H1 (cell line): ENCODE measurements around the gene ADAD2.

ENCODE experiments used
- BRCA1 ChIP-seq: IDR thresholded peaks from 2 replicates; pipeline ENCODE4 v1.6.1; 2012; ENCODE audit warnings: low read depth, low read length, improper control_type of control experiment
- TF ChIP-seq, protein P1 (sequence below), 3 experiments: IDR thresholded peaks; 1 replicate in 2 of 3; 2 replicates in 1 of 3; pipeline versions ENCODE4 v1.5.1 to v1.6.1; 2011; ENCODE audit warnings: low read length in 3 of 3, mild to moderate bottlenecking in 3 of 3, inconsistent platforms in 2 of 3, low read depth in 1 of 3, moderate library complexity in 1 of 3; ENCODE audit not compliant: insufficient read depth in 1 of 3; ENCODE audit errors: control extremely low read depth in 1 of 3

DNA sequence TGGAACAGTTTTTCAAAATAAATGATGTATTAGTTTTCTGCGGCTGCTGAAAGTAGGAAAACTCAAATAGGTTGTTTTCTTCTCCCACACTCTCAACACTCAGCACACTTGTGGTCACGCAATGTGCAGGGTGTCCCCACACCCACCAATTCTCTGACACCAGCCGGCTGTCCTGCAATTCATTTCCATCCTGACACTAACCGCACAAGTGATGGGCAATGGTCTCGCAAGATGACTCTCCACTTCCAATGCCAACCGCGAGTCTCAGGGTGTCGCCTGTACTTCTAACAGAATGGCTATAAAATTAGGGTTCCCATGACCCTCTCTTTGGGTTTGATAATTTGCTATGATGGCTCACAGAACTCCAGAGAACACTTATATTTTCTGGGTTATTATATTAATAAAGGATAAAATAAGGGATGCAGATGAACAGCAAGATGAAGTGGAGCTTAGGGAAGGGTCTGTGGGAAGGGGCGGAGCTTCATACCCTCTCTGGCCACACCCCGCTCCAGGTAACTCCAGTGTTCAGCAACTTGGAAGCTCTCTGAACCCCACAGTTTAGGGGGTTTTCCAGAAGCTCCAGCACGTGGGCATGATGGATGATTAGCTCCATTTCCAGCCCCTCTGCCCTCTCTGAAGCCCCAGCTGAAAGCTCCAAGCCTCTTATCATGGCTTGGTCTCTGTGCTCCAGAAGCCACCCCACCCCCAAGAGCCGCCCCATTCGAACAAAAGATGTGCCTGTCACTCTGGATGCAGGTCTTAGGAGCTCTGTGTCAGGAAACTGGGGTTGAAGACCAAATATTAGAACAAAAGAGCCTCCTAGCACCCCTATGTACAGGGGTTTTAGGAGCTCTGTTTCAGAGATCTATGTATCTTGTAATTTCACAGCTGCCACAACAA is 23.9 kb upstream of the ADAD2 start:
- TF ChIP-seq BRCA1: no peak
- TF ChIP-seq, protein P1, sequence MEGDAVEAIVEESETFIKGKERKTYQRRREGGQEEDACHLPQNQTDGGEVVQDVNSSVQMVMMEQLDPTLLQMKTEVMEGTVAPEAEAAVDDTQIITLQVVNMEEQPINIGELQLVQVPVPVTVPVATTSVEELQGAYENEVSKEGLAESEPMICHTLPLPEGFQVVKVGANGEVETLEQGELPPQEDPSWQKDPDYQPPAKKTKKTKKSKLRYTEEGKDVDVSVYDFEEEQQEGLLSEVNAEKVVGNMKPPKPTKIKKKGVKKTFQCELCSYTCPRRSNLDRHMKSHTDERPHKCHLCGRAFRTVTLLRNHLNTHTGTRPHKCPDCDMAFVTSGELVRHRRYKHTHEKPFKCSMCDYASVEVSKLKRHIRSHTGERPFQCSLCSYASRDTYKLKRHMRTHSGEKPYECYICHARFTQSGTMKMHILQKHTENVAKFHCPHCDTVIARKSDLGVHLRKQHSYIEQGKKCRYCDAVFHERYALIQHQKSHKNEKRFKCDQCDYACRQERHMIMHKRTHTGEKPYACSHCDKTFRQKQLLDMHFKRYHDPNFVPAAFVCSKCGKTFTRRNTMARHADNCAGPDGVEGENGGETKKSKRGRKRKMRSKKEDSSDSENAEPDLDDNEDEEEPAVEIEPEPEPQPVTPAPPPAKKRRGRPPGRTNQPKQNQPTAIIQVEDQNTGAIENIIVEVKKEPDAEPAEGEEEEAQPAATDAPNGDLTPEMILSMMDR (IDR thresholded peaks at IDR 0.05; ENCODE audit: control extremely low read depth in 1 of 3, insufficient read depth in 1 of 3, low read depth in 1 of 3, low read length in 3 of 3): no peak
